GM18517 (cell line): Measurements from ENCODE around the gene AVL9.

Experiments
- ATAC-seq: cut with Tn5 transposase; IDR thresholded peaks from one replicate; pipeline ENCODE4 v1.9.1; 2021; ENCODE audit warnings: mild to moderate bottlenecking, moderate library complexity; ENCODE audit not compliant: unreplicated experiment

The AVL9 gene

DNA sequence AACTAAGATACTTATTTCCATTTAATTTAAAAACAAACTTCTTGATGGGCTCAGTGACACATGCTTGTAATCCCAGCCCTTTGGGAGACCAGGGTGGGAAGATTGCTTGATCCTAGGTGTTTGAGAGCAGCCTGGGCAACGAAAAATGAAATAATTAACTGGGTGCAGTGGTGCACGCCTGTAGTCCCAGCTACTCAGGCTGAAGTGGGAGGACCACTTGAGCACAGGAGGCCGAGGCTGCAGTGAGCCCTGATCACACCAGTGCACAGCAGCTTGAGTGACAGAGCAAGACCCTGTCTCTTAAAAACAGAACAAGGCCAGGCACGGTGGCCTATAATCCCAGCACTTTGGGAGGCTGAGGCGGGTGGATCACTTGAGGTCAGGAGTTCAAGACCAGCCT lies 37.4 kb downstream of the AVL9 start:
- no peak for ATAC-seq

DNA sequence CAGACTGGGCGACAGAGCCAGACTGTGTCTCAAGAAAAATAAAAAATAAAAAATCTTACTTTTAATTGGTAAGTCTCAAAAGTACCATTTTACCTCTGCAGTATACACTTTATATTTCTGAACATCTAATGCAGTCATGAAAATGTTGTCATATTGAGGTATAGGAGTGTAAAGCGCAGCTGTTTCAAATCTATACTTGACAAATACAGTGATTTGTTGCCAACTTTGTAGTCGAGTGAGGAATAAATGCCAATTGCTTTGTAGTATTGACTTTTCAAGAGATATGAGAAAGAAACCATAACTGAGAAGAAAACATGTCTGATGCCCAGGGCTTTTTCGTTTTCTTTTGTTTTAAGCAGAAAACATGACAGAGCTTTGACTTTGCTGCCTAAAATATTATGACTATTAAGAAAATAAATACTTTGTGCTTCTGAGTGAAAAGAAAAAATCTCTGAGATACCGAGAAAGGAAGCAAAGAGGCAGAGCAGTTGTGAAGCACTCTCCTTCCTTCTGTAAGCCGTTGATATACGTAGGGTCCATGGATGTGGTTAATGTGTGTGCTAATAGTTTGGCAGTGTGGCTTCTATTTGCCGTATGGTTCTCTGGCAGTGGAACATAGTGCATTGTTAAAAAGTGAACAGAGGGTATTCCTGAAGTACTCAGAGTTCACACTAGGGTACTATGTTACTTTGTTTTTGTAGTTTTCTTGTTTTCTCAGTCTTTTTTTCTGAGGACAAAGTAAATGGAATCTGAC lies 38.2 kb downstream of the AVL9 start:
- ATAC-seq: no peak

DNA sequence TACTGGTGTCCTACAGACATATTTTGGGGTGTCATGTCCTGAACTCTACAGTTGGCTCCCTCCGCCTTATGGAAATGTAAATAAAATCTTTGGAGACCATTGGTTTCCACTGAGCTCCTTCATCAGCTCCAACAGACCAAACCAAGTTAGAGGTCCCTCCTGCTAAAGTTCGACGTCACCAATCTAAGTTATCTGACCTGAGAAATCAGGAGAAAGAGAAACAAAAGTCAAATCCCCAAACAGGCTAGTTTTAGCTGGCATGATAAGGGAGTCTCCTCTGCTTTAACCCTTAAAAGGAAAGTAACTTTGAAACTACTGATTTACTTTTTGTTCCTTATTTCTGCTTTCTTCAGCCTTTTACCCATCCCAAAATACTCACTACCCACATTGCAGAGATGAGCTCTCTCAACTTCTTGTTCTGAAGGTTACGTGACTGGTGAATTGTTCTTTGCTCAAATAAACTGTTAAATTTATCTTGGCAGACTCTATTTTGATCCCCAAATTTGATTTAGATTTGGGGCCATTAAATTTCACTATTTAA lies 39.9 kb downstream of the AVL9 start:
- ATAC-seq: no peak

DNA sequence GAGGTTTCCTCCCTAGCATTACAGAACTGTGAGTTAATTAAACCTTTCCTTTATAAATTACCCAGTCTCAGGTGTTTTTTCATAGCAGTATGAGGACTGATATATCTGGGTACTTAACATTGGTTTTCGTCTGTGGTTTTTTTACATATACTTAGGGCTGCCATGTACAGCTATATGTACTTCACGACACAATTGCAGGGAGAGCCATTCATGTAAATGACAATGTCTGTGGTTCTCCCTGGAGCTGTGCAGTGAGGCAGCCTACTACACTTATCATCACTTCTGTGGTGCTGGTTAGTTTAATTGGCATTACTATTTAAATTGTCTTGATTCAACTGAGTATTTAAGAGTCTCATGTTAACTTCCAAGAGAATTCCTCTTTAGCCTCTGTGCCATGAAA lies 40.7 kb downstream of the AVL9 start:
- no peak for ATAC-seq

DNA sequence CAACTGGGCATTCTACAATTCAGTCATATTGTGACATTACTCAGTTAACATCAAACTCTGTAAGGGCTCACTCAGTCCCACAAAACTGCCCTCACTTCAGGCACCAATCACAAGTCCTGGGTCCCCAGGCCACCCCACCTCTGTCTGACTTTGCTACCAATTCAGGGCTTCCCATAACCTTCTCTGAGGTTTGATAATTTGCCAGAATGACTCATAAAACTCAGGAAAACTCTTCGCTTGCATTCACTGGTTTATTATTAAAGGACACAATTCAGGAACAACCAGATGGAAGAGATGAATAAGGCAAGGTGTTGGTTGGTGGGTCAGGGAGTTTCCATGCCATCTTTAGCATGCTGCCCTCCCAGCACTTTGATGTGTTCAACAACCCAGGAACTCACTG lies 41.3 kb downstream of the AVL9 start:
- ATAC-seq: no peak

DNA sequence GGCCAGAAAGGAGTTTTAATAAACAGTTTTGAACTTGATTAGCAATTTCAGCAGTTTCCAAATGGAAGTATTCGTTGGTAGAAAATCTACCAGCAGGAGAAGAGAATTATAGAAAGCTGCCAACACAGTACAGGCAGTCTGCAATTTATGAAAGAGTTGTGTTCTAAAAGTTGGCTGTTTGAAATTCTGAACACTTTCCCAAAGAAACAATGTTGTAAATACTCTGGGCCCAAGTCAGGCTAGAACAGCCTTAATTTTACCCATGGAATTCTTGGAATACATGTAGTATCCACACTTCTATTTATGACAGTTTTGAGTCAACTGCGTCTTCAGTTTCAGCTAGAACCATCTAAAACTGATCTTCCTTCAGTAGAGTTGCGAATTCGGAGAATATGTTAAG lies 42.5 kb downstream of the AVL9 start:
- ATAC-seq: no peak

DNA sequence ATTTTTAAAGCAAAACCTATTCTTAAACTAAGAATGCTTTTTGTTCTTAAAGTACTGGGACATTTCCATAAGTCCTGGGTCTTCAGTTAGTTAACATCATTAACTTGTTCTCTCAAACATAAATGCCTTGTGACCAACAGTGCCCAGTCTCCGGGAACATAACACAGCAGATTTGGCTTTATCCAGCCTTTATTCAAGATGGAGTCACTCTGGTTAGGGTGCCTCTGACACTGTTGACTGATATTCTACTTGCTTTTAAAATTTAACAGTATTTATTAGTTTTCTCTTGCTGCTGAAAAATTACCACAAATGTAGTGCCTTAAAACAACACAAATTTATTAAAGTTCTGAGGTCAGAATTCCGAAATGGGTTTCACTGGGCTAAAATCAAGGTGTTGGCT lies 44.1 kb downstream of the AVL9 start:
- no peak for ATAC-seq

DNA sequence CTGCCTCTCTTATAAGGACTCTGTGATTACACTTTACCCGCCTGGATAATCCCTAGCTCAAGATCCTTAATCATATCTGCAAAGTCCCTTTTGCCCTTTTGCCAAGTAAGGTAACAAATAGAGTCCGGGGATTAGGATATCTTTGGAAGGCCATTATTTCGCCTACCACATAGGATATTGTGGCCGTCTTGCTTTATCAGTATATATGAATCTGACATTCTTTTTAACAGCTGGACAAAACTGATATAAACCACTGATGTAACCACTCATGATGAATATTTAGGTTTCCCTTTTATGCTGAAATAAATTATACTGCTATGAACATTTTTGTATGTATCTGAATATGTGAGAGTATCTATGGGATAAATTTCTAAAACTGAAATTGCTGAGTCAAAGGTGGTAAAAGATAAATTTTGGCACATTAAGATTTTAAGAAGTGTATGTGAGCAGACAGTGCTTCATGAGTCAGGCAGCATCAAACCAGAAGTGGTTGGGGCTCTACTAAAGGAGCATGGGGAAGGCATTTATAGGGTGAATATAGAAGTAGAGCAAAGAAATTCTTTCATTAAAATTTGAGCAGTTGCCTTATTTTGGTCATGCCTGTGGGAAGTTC lies 44.7 kb downstream of the AVL9 start:
- ATAC-seq: no peak

DNA sequence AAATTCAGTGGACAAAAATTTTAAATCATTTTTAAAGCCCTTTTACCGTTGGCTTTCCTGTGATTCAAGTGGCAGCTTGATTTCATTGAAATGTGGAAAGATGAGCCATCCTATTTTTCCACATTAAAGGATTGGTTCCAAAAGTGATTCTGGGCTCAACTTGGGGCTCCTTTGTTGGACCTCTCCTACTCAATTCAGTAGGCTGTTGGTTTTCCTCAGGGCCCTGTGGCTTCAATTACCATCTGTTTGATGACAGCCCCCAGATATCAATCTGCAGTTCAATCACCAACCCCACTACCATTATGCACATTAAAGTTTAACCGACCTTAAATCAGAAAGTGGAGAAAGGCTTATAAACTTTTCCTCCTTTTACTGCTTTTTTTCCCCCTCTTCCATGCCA lies 47.3 kb downstream of the AVL9 start:
- ATAC-seq: no peak

DNA sequence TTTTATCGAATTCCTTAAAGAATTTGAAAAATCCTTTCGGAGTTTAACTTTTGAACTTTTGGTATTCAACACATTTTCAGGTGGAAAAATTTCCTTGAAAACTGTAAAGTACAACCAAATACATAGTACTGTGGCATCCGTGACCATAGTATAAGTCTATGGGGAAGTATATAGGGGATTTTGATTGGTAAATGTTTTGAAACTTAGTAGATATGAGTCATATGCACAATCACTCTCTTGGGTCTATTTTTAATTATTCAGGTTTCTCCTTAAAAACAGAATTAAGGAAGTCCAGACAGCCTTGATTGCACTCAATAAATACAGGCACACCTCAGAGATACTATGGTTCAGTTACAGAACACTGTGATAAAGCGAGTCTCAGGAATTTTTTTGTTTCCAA lies 64.2 kb downstream of the AVL9 start:
- no peak for ATAC-seq

DNA sequence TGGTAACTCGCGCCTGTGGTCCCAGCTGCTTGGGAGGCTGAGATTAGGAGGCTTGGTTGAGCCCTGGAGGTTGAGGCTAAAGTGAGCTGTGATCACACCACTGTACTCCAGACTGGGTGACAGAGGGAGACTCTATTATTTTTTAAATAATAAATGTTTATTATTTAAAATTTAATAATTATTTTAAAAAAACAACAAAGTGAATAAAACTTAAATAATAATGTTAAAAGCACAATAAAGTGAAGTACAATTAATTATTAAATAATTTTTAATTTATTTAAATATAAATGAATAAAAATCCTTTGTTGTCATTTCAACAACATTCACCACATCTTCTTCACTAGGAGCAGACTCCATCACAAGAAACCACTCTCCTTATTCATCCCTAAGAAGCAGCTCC lies 64.8 kb downstream of the AVL9 start:
- no peak for ATAC-seq

DNA sequence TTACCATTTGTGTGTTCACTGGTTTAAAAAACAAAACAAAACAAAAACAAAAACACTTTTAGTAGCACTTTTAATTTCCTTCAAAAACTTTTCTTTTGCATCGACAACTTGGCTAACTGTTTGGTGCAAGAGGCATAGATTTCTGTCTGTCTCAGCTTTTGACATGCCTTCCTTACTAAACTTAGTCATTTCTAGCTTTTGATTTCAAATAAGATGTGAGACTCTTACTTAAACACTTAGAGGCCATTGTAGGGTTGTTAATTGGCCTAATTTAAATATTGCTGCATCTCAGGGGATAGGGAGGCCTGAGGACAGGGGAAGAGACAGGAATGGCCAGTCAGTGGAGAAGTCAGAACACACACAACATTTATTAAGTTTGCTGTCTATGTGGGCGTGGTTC lies 66.3 kb downstream of the AVL9 start:
- no peak for ATAC-seq

DNA sequence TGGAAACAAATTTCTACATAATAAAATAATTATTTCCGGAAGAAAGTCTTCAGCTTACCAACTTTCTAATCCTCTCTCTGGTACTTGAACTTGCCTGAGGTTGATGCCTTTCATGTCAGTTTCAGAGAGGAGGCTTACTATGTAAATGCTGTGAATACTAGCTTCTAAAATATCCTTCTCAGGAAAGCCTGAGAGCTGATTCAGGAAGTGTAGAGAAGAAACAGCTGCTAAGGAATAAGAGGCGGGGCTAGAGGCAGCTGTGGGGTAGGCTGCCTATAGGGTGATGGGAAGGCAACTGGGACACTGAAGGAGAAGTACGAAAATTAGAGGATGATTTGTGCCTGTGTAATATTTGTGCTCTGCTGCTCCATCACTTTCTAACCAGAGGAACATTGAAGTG lies 69.3 kb downstream of the AVL9 start:
- no peak for ATAC-seq

DNA sequence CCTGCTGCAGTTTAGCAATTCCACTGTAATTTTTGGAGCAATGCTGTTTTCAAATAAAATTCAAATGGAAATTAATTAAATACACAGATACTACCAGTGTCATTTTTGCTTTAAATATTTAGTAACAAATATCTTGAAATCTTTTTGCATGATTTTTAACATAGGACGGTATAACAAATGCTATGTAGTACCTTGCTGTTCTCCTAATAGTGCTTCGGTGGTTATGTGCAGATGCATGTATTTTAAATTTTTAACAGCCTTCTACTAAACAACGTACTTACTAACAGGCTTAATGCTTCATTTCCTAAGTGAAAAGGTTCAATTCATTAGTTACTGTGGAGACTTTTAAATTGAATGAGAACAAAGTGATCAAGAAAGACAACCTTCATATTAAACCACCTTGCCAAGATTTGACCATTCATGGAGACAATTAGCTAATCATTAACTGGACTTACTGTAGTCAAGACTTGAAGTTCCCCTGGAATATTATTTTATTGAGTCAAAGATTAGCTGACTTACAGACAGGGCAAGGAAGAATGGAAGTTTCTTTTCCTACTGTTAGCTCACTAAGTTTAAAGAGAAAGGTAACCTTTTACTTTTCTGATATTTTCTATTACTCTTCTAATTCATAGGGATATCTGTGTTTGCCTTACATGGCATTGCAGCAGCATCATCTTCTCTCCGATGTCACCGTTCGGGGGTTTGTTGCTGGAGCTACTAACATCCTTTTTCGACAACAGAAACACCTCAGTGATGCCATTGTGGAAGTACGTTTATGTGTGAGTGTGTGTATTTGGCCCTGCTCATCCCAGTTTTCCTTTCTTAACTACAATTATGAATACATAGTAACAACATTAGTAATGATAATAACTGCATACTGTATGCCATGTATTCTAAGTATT lies 74.3 kb downstream of the AVL9 start:
- ATAC-seq: no peak

DNA sequence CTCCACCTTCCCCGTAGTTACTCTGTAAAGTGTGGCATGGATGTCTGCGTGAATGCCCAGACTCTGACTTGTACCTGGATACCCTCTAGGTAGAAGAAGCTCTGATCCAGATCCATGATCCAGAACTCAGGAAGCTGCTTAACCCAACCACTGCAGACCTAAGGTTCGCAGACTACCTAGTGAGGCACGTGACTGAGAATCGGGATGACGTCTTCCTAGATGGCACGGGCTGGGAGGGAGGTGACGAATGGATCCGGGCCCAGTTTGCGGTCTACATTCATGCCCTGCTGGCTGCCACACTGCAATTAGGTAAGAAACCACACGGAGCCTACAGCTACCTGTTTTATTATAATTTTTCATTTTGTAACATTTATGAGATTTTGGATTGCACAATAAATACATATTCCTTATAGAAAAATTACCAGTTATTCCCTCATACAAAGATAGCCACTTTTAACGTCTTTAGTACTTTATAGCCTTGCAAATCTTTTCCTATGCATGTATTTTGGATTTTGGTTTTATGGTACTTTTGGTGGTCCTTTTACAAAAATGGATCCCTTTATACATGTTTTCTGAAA lies 77.9 kb downstream of the AVL9 start:
- ATAC-seq: no peak

DNA sequence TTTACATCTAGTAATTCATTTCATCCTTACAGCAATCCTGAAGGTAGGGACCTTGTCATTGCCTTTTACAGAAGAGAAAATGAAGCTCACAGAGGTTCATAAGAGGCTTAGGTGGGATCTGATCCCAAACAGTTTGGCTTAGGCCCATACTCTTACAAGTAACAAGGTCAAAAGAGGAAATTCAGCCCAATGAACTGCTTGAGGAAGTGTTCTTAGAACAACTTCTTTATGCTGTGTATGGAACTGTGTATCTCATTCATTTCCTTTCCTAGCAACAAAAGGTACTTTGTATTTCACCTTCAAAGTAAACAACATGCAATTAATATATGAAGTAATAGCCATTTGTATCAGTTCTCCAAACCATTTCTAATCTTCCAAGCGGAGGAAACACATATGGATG lies 79.3 kb downstream of the AVL9 start:
- ATAC-seq: no peak

DNA sequence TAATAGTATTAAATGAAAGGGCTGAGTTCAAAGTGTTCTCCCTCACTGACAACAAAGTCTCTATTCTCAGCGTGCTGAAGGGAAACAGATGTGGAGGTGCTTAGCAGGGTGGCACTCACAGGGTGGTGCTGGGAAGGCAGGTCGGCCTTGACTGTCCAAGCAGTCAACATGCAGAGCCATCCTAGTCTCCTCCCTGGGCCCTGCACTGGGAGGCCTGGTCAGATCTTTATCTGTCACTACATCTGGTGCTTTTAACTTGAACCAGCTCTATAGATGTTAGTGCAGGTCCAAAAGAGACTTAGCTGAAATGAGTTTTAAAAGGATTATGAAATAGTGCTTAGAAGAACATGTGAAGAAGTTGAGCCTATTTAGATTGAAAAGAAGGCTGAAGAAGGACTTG lies 82.1 kb downstream of the AVL9 start:
- no peak for ATAC-seq

DNA sequence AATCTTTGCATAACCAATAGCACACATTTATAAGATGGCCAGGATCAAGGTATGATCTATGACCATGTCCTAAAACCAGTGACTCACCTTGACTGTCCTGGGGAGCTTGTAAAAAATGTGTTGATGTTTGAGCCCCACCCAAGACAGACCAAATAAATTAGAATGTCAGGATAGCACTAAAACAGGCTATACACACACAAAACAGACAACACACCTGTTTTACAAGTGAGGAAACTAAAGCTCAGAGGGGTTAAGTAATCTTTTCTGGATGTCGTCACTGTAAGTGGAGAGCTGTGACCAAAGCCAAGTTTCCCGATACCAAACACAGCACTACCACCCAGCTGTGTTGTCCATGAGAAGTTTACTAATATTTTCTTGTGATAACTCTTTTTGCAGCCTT lies 84.5 kb downstream of the AVL9 start:
- no peak for ATAC-seq

DNA sequence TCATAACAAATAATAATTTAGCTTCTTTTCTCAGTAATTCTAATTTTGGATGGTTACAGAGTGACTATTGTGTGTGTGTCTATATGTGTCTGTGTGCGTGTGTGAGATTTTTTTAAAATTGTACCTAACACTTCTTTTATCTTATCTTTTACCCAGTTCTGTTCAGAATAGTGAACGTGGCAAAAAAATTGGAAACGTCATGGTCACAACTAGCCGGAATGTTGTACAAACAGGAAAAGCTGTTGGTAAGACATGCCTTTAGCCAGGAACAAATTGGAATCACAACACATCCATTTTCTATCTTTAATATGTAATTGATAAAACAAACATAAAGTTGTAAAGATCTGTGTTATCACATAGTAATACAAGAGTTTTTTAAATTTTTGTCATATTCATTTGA lies 85.4 kb downstream of the AVL9 start:
- no peak for ATAC-seq

DNA sequence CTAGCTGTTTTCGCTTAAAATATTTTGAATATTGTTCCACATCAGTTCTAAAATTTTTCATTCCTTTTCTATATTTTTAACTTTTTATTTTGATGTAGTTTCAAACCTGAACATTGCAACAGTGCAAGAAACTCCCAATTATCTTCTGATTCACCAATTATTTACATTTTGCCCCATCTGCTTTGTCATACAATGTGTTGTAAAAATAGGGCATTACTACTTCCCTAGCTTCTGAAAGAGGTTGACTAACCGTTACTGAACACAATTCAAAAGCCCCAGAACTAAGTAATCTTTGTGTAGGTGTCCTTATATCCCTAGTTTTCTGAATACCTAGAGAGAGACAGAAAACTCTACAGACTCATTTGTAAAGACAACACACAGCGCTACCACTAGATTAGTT lies 86.7 kb downstream of the AVL9 start:
- ATAC-seq: no peak

DNA sequence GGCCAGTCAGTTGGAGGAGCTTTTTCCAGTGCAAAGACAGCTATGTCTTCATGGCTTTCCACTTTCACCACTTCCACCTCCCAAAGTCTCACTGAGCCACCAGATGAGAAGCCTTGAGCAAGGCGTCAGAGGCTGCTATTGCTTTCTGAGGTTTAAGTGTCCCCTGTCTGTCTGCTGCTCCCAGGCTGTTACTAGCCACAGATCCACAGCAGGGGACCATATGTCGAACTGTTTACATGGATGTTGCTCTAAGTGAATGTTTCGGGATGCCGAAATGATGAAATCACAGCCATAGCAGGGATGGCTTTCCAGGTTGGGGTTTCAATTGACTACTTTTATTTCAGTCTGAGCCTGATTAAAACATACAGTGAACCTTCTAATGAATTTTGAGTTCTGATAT lies 88.5 kb downstream of the AVL9 start:
- ATAC-seq: no peak
